Stimulated activated naive B cell treated with anti-CD40 and anti-IgM and Interleukin-4, amounts not matched to agents 10 μg/mL and 1 μg/mL and 100 μg/mL, for 72 hours (primary cell): ENCODE data around the gene PRKAR2B.

ENCODE experiments used
- ATAC-seq, 2 donors: fragments of 150-1000 bp; cut with Tn5 transposase; replicated peaks; 2 replicates each; pipeline ENCODE4 v1.10.0; 2021; ENCODE audit warnings: moderate library complexity in 1 of 2
- DNase-seq: peaks from one replicate; pipeline ENCODE4 v3.0.0; 2021
- H3K27ac Mint-ChIP-seq: one replicate; pipeline ENCODE4 v1.8.0; 2022; ENCODE audit warnings: mild to moderate bottlenecking, mixed read lengths
- H3K27me3 Mint-ChIP-seq, 2 donors: one replicate each; pipeline ENCODE4 v1.8.0; 2022; ENCODE audit warnings: mixed read lengths in 2 of 2
- H3K36me3 Mint-ChIP-seq, 2 donors: one replicate each; pipeline ENCODE4 v1.8.0; 2022; ENCODE audit warnings: mixed read lengths in 2 of 2, mild to moderate bottlenecking in 1 of 2
- H3K4me1 Mint-ChIP-seq, 2 donors: one replicate each; pipeline ENCODE4 v1.8.0; 2022; ENCODE audit warnings: mixed read lengths in 2 of 2, mild to moderate bottlenecking in 1 of 2
- H3K4me3 Mint-ChIP-seq, 2 donors: one replicate each; pipeline ENCODE4 v1.8.0; 2022; ENCODE audit warnings: mild to moderate bottlenecking in 2 of 2, mixed read lengths in 2 of 2, moderate library complexity in 1 of 2
- H3K9me3 Mint-ChIP-seq, 2 donors: one replicate each; pipeline ENCODE4 v1.8.0; 2022; ENCODE audit warnings: mixed read lengths in 2 of 2, mild to moderate bottlenecking in 1 of 2

The PRKAR2B gene

DNA sequence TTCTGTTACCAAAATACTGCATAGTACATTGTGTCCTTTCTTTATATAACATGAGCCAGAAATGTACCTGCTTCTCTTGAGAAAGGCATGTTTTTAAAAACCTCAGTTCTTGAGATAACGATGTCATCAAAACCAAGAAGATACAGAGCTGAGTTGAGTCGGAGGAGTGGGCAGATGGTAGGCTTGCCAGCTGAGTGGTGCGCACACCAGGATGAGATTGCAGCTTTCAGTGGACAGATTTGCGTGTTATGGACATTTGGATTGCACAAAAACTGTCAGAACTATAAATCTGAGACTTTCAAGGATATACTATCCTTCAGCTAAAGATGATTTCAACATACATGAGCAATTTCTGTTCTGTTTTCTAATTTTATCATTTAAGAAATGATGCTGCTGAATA is 25.0 kb downstream of the PRKAR2B start:
- DNase-seq (no peak), ATAC-seq (no peak)
- Mint-ChIP-seq H3K27ac (no peak overlapping the region), H3K9me3 (no peaks in the 10 kb centered on the region), H3K4me1 (no peaks in the 10 kb centered on the region), H3K36me3 (no peaks in the 10 kb centered on the region), H3K4me3 (no peak overlapping the region), H3K27me3 (no peaks in the 10 kb centered on the region)

DNA sequence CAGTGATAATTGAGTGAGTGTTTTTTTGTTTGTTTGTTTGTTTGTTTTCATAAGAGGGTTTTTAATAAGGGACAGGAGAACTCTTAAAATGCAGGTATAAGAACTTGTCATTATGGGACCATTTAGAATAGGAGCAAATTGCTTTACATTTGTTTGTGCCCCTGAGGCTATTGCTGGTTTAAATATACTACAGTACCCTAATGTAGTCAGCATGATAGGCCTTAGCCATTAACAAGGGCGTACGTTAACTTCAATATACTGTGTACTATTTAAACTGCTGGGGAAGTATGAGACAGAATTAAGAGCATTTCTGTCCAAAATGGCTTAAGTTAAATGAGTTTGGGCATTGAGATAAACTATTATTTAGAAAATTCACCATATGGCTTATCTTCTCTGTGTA is 26.2 kb downstream of the PRKAR2B start:
- ATAC-seq (no peak), DNase-seq (no peak)
- H3K4me1 Mint-ChIP-seq = no peaks in the 10 kb centered on the region
- no peaks in the 10 kb centered on the region for H3K36me3 Mint-ChIP-seq
- H3K27ac Mint-ChIP-seq = no peak overlapping the region
- H3K4me3 Mint-ChIP-seq = no peak overlapping the region
- no peaks in the 10 kb centered on the region for H3K9me3 Mint-ChIP-seq
- no peaks in the 10 kb centered on the region for H3K27me3 Mint-ChIP-seq

DNA sequence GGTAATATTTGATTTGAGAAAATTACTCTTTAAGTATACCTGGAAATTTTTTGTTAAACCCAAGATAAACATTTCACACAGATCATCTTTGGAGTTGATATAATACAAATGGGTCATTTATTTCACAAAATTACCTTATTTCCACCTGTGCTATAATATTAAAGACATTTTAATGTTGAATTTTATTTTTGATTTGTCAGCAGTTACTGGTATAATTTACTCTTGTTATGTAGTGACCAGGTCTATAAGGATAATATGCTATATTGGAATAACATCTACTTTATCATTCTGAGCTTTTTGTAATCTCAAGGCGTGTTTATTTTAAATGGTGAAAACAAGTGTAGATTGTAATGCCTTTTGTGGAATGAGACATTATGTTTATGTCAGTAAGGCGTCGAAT is 26.6 kb downstream of the PRKAR2B start:
- no peak overlapping the region for H3K27ac Mint-ChIP-seq
- no peaks in the 10 kb centered on the region for H3K9me3 Mint-ChIP-seq
- ATAC-seq = no peak
- H3K27me3 Mint-ChIP-seq = no peaks in the 10 kb centered on the region
- H3K4me1 Mint-ChIP-seq = no peaks in the 10 kb centered on the region
- no peak overlapping the region for H3K4me3 Mint-ChIP-seq
- no peak for DNase-seq
- H3K36me3 Mint-ChIP-seq = no peaks in the 10 kb centered on the region

DNA sequence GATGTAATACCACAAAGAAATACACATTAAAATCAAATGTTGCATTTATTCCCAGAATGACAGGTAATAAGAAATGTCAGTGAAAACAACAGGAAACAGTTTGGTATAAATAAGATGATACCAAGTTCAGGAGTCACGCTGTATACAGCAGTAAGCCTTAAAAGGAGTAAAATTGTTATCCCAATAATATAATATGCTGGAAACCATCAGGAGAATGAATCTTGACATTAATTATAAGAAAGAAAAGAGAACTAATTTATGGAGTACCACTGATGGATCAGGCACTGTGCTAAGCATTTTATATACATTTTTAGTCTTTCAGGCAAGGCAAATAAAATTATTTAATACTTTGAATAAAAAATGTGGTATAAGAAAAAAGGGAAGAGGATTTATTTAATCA is 27.6 kb downstream of the PRKAR2B start:
- no peak for ATAC-seq
- H3K4me3 Mint-ChIP-seq = no peak overlapping the region
- H3K9me3 Mint-ChIP-seq = no peaks in the 10 kb centered on the region
- DNase-seq = no peak
- H3K27ac Mint-ChIP-seq = no peak overlapping the region
- H3K36me3 Mint-ChIP-seq = no peaks in the 10 kb centered on the region
- H3K27me3 Mint-ChIP-seq = no peaks in the 10 kb centered on the region
- H3K4me1 Mint-ChIP-seq = no peaks in the 10 kb centered on the region

DNA sequence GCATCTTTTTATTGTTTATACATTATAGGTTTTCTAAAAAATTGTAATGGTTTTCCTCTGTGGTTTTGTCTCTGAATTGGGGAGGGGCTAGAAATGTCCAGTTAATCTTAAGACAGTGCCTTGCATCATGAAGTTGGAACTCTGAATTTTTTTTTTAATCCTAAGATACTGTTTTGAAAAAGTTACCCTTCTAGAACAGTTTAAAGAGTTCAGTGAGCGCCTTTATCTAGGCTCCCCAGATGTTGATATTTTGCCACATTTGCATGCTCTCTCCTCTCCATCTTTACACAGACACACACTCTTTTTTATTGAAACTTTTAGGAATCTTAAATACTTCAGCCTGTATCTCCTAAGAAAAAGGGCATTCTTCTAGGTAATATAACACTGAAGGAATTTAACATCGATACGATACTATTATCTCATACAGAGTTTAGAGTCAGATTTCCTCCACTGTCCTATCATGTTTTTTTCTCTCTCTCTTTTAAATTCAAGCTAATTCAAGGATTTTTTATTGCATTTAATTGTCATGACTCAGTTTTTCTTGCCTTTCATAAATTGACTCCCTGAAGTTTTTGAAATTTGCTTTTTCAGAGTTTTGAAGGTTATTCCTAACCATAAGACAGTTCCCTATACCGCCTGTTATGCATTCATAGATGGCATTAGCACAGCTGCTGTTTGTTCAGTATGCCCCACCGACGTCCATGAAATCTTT is 31.5 kb downstream of the PRKAR2B start:
- Mint-ChIP-seq H3K9me3 (no peaks in the 10 kb centered on the region), H3K4me3 (no peak overlapping the region), H3K36me3 (no peaks in the 10 kb centered on the region), H3K27ac (no peak overlapping the region), H3K27me3 (no peaks in the 10 kb centered on the region), H3K4me1 (no peaks in the 10 kb centered on the region)
- no peak for DNase-seq
- no peak for ATAC-seq

DNA sequence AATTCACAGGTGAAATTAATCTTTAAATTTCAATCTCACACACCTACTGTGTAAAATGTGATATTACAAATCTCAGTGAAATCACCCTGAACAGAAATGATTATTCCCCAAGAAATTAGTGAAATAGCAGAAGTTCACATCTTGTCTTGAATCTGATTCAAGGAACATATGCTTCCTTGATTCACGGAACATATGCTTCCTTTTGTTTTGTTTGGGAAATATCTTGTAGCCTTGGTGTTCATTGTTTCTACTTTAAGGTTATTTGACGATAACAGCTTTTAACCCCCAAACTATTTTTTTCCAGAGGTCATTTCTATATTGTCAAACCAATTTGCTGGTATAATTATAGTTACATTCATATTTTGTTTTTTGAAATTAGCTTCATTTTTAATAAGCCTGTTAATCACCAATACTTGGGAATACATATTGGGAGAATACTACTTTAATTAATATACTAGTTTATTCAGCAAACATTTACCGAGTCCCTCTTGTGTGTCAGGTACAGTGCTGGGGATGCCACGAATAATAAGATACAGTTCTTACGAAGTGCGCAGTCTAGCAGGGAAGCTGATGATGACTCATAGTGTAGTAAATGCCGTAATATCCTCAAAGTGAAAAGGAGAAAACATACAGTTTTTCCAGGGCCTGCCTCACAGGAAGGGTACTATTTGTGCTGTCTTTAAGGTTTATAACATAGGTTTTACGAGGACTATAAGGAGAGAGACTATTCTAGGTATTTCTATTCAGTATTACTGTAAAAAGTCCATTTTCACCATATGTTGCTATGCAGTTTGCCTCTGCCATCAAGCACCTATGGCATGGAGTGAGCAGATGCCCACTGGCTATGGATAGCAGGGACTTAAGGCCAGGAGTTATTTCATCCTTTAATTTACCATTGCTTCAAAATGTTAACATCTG is 32.5 kb downstream of the PRKAR2B start:
- Mint-ChIP-seq H3K36me3 (no peaks in the 10 kb centered on the region), H3K27ac (no peak overlapping the region), H3K4me1 (no peaks in the 10 kb centered on the region), H3K9me3 (no peaks in the 10 kb centered on the region), H3K4me3 (no peak overlapping the region), H3K27me3 (no peaks in the 10 kb centered on the region)
- ATAC-seq (no peak), DNase-seq (no peak)

DNA sequence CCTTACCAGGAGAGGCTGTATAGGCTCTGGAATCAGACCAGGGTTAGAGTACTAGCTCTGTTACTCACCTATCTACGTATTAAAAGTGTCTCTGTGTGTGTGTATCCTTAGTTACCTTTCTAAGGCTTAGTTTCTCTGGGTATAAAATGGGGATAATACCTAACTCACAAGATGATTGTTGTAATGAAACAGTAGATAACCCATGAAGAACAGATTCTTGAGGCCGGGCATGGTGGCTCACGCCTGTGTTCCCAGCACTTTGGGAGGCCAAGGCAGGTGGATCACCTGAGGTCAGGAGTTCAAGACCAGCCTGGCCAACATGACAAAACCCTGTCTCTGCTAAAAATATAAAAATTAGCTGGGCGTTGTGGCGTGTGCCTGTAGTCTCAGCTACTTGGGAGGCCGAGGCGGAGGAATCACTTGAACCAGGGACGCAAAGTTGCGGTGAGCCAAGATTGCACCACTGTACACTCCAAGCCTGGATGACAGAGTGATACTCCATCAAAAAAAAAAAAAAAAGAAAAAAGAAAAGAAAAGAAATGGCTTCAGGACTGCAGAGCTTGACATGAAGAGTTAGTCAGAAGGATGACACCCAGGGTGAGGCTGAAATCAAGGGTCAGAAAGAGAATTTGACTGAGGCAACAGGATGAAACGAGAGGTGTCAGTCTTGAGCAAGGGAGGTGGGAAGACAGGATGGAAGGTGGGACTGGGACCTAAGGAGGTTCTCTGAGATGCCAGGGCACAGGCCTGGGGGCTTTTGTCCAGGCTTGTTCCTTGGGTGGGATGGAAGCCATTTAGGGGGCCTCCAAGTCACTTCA is 33.4 kb downstream of the PRKAR2B start:
- no peaks in the 10 kb centered on the region for H3K27me3 Mint-ChIP-seq
- H3K4me1 Mint-ChIP-seq = no peaks in the 10 kb centered on the region
- DNase-seq (no peak), ATAC-seq (no peak)
- no peak overlapping the region for H3K4me3 Mint-ChIP-seq
- H3K27ac Mint-ChIP-seq = no peak overlapping the region
- no peaks in the 10 kb centered on the region for H3K36me3 Mint-ChIP-seq
- H3K9me3 Mint-ChIP-seq = no peaks in the 10 kb centered on the region

DNA sequence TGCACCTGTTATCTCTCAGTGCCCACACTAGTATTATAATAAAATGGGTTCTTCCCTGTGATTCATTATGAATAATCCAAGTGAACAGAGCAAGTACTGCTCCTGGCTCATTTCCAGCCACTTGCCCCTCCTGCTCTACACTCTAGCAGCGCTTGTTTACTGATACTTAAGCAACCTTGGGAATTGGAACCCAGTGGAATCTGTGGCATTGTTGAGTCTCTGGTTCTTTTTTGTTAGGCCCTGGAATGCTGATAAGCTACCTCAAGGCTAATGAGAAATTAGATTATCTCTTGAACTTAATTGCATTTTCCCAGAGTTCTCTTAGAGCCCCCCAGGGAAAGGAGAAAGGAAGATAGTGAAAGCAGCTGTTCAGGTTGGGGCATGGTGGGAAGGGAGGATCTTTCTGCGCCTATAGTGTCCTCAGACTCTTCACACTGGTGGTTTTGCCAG is 34.0 kb downstream of the PRKAR2B start:
- Mint-ChIP-seq H3K27me3 (no peaks in the 10 kb centered on the region), H3K36me3 (no peaks in the 10 kb centered on the region), H3K4me3 (no peak overlapping the region), H3K27ac (no peak overlapping the region), H3K4me1 (no peaks in the 10 kb centered on the region), H3K9me3 (no peaks in the 10 kb centered on the region)
- ATAC-seq = no peak
- no peak for DNase-seq

DNA sequence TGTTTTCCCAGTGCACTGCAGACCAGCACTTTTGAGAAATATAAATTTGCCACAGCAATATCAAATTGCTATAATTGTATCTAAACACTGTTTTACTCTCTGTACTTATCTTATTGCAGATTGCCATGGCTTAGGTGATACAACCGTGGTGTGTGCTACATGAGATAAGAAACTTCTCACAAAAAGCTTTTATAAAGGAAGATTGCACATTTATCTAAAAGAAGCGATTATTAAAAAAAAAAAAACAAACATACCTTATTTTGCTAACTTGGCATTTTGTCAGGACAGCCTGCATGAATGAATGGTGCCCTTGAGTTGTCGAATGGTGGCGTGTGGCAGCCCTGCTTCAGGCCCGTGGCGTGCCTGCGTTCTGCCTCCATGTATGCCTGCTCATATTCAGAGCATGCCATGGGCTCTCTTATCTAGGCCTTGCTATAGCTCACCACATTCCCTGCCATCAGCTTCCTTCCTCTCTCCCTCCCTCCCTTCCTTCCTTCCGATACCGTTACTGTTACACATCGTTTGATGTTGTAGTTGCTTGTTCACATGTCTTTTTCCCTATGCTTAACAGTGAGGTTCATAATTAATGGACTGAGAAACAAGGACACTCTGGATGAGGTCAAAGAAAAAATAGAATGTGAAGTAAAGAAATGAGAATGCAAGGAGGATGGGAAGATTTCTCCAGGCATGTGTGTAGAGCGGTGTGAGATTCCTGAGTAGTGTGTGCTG is 34.9 kb downstream of the PRKAR2B start:
- no peak overlapping the region for H3K27ac Mint-ChIP-seq
- ATAC-seq (no peak), DNase-seq (no peak)
- H3K4me3 Mint-ChIP-seq = no peak overlapping the region
- no peaks in the 10 kb centered on the region for H3K9me3 Mint-ChIP-seq
- no peaks in the 10 kb centered on the region for H3K36me3 Mint-ChIP-seq
- H3K27me3 Mint-ChIP-seq = no peaks in the 10 kb centered on the region
- no peaks in the 10 kb centered on the region for H3K4me1 Mint-ChIP-seq

DNA sequence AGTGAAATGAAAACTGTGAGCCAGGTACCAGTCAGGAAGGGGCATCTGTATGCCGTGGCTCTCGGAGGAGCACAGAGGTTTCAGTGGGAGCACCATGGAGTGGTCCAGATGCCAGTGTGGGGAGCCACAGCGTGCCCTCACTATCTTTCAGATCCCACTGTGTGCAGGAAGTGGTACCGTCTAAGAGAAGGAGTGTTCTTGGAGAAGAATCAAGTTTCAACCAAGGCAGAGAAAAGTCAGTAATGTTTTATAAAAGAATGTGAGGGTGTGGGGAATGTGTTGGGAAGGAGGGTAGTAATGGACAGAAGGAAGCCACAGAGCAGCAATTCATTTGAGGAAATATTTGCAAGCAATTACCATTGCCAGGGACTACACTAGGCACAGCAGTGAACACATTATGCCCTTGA is 35.6 kb downstream of the PRKAR2B start:
- DNase-seq (no peak), ATAC-seq (no peak)

DNA sequence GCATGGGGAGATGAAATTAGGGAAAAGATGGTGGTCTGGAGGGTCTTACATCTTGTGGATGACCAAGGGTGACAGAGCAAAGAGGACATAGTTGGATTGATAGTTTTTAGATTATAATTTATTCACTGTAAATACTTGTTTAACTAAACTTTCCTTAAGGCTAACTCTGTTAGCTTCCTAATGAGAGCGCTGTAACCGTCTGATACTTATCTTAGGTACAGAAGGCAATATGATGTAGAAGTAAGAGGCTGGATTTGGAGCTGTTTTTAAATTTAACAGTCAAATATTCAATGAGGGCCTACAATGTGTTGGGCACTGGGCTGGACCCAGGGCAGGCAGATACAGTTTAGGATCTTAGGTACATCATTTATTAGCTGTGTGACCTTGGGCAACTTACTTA is 36.0 kb downstream of the PRKAR2B start:
- Mint-ChIP-seq H3K4me3 (no peak overlapping the region), H3K36me3 (no peaks in the 10 kb centered on the region), H3K27me3 (no peaks in the 10 kb centered on the region), H3K27ac (no peak overlapping the region), H3K4me1 (no peaks in the 10 kb centered on the region), H3K9me3 (no peaks in the 10 kb centered on the region)
- no peak for DNase-seq
- no peak for ATAC-seq

More for the DNA sequence above, 35.6 kb downstream of the PRKAR2B start:
- no peaks in the 10 kb centered on the region for H3K36me3 Mint-ChIP-seq
- no peaks in the 10 kb centered on the region for H3K4me1 Mint-ChIP-seq
- H3K9me3 Mint-ChIP-seq = no peaks in the 10 kb centered on the region
- H3K27me3 Mint-ChIP-seq = no peaks in the 10 kb centered on the region
- no peak overlapping the region for H3K4me3 Mint-ChIP-seq
- H3K27ac Mint-ChIP-seq = no peak overlapping the region

DNA sequence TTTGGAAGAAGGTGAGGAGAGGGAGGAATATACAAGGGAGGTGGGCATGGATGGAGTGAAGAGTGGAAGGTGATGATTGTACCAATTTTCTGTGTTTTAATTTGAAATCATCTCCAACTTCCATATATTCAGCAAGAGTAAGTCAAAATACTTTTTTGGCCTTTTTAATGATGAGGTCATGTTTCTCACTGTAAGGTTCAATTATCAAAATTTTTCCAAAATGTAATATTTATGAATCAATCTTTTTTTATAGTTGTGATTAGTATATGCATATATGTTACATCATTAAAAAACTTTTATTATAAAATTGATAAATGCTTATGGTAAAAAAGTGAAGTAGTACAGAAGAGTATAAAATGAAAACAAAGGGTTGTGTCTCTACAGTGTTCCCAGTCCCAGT is 40.7 kb downstream of the PRKAR2B start:
- H3K36me3 Mint-ChIP-seq = no peaks in the 10 kb centered on the region
- no peaks in the 10 kb centered on the region for H3K9me3 Mint-ChIP-seq
- no peak for DNase-seq
- H3K27me3 Mint-ChIP-seq = no peaks in the 10 kb centered on the region
- H3K4me3 Mint-ChIP-seq = no peak overlapping the region
- no peak for ATAC-seq
- no peaks in the 10 kb centered on the region for H3K4me1 Mint-ChIP-seq
- H3K27ac Mint-ChIP-seq = no peak overlapping the region

DNA sequence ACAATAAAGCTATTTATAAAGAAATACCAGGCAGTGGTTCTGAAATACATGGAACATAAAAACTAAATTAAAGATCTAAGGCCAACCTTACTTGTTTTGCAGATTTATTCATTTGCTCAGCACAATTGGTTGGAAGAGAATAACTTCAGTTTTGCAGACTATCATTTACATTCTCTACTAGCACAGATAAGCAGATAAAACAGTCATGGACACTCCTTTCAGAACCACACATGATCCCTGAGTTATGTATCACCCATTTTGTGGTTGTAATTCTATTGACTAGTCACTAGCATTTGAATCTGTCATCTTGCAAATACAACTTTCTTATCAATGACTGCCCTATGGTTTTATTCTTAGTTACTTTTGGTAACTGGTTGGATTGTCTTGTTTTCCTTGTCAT is 45.1 kb downstream of the PRKAR2B start:
- no peak for ATAC-seq
- H3K27me3 Mint-ChIP-seq = no peaks in the 10 kb centered on the region

DNA sequence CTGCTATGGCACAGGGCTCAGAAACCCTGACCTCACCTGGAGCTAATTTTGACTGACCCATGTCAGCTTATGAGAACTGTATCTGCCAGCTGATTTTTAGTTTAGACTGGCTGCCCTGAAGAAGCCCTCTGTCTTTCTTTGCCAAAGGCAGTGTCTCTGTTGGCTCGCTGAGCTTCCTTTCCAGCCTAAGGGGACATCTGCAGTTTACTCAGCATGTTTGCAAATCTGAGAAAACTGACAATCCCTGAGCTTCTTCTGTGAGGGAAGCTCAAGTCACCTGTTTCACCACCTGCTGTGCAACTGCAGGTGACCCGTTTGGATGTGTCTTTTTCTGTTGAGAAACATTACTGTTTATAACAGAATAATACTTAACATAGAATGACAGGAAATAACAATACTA is 46.0 kb downstream of the PRKAR2B start:
- Mint-ChIP-seq H3K27ac (no peak overlapping the region), H3K4me3 (no peak overlapping the region), H3K36me3 (peaks cover 0 to 4% of the 10 kb centered on the region in 2 donors), H3K4me1 (no peaks in the 10 kb centered on the region), H3K9me3 (peaks cover 4% of the 10 kb centered on the region in 2 donors), H3K27me3 (no peaks in the 10 kb centered on the region)
- DNase-seq (no peak), ATAC-seq (no peak)

More for the DNA sequence above, 45.1 kb downstream of the PRKAR2B start:
- DNase-seq = no peak
- Mint-ChIP-seq H3K9me3 (peaks cover 4% of the 10 kb centered on the region in 2 donors), H3K4me3 (no peak overlapping the region), H3K27ac (no peak overlapping the region), H3K36me3 (peaks cover 0 to 4% of the 10 kb centered on the region in 2 donors), H3K4me1 (no peaks in the 10 kb centered on the region)
